Measurements from ENCODE around the gene COP1.

- no peak for TF ChIP-seq CTCF (IDR thresholded peaks at IDR 0.05; ENCODE audit: borderline replicate concordance, extremely low read depth, low read length, poor library complexity, severe bottlenecking)
- TF ChIP-seq EZH2 (IDR thresholded peaks at IDR 0.05; ENCODE audit: borderline replicate concordance, low read depth, low read length, severe bottlenecking), result no peak
These were observed 33.0 kb downstream of the COP1 start for GRCh38 chr1:176174108-176174507.
